Endothelial cell of umbilical vein (primary cell): ENCODE measurements around the gene ESPN. TPM values are rescaled to one million over a fixed set of nuclear protein-coding genes. Genes with fewer than 3 reads are reported as not detected.

Source experiments
- BruUV-seq: library from RNA; stranded (reverse); fragments of 400-500 nt; replicated peaks from 2 replicates; lab custom pipeline; 2021; lab: Mats Ljungman, UMichigan
- CTCF ChIA-PET: fragments of 300-600, 350-600 bp; sonication (Branson Sonifier 250); formaldehyde crosslinking; loops from one replicate; lab custom pipeline; 2021; ENCODE audit warnings: antibody characterized with exemption, inconsistent platforms; lab: Charles Lee
- POLR2A ChIA-PET: fragments of 300-600, 350-600 bp; sonication (Branson Sonifier 250); formaldehyde crosslinking; loops from one replicate; lab custom pipeline; 2021; ENCODE audit warnings: antibody characterized with exemption, inconsistent platforms; lab: Charles Lee
- DNase-seq: peaks from one replicate; pipeline ENCODE4 v3.0.0-alpha.2; 2011; ENCODE audit warnings: low read depth, low spot score
- FAIRE-seq: peaks from 2 replicates; lab custom pipeline; 2011; peaks lifted over from hg19 to GRCh38; lab: Jason Lieb, UNC
- H2AFZ ChIP-seq: 2 replicates; pipeline ENCODE4 v1.6.0; 2012; ENCODE audit warnings: low read depth, low read length, control low read depth, inconsistent platforms
- H3K27ac ChIP-seq: 2 replicates; pipeline ENCODE4 v1.5.1; 2011; ENCODE audit warnings: low read depth, mild to moderate bottlenecking, control low read depth, low read length, moderate library complexity; ENCODE audit not compliant: insufficient read depth
- H3K27me3 ChIP-seq, 2 experiments: 2 replicates each; pipeline versions ENCODE4 v1.6.0 to v1.6.1; 2011; ENCODE audit warnings: low read length in 2 of 2, mixed read lengths in 1 of 2; ENCODE audit not compliant: control insufficient read depth in 2 of 2, insufficient read depth in 2 of 2
- H3K36me3 ChIP-seq, 2 experiments: 2 replicates in 1 of 2; 3 replicates in 1 of 2; pipeline ENCODE4 v1.5.1; 2011; ENCODE audit warnings: low read length in 2 of 2, mild to moderate bottlenecking in 1 of 2, moderate library complexity in 1 of 2; ENCODE audit not compliant: control insufficient read depth in 2 of 2, insufficient read depth in 2 of 2; ENCODE audit errors: extremely low read depth in 1 of 2
- H3K4me1 ChIP-seq: 3 replicates; pipeline ENCODE4 v1.5.1; 2011; ENCODE audit warnings: mild to moderate bottlenecking, low read length; ENCODE audit not compliant: control insufficient read depth, insufficient read depth; ENCODE audit errors: extremely low read depth
- H3K4me2 ChIP-seq: 2 replicates; pipeline ENCODE4 v1.6.1; 2011; ENCODE audit warnings: low read length, control low read depth, mixed read lengths; ENCODE audit not compliant: insufficient read depth
- H3K4me3 ChIP-seq, 3 experiments: fragments of 200-600 bp in 1 of 3; sonication (generic), shearing (Covaris generic) in 1 of 3; replicated peaks in 1 of 3; 2 replicates each; pipeline ENCODE4 v1.5.1; 2011 to 2016; ENCODE audit warnings: control low read depth in 3 of 3, low read length in 3 of 3, mild to moderate bottlenecking in 2 of 3, inconsistent platforms in 1 of 3, low read depth in 1 of 3, moderate library complexity in 1 of 3; ENCODE audit not compliant: insufficient read depth in 1 of 3
- H3K79me2 ChIP-seq: 2 replicates; pipeline ENCODE4 v1.6.0; 2012; ENCODE audit warnings: low read length, inconsistent platforms; ENCODE audit not compliant: control insufficient read depth, insufficient read depth
- H3K9ac ChIP-seq: replicated peaks from 2 replicates; pipeline ENCODE3; 2011; ENCODE audit warnings: low read length, control low read depth; ENCODE audit not compliant: insufficient read depth; ENCODE audit errors: extremely low read depth
- H3K9me1 ChIP-seq: replicated peaks from 3 replicates; pipeline ENCODE4 v1.6.0; 2011; ENCODE audit warnings: mild to moderate bottlenecking, low read length; ENCODE audit not compliant: control insufficient read depth, insufficient read depth; ENCODE audit errors: extremely low read depth
- H3K9me3 ChIP-seq: replicated peaks from 2 replicates; pipeline ENCODE4 v1.5.1; 2012; ENCODE audit warnings: low read length, inconsistent platforms; ENCODE audit not compliant: control insufficient read depth, insufficient read depth
- H4K20me1 ChIP-seq: replicated peaks from 2 replicates; pipeline ENCODE3; 2011; ENCODE audit warnings: mild to moderate bottlenecking, low read length; ENCODE audit not compliant: control insufficient read depth, insufficient read depth; ENCODE audit errors: extremely low read depth
- CTCF ChIP-seq, 2 donors: IDR thresholded peaks; 1 replicate in 1 of 2; 2 replicates in 1 of 2; pipeline ENCODE4 v1.5.1; 2011; ENCODE audit warnings: low read length in 2 of 2, mild to moderate bottlenecking in 2 of 2, moderate library complexity in 2 of 2, control low read depth in 1 of 2, inconsistent platforms in 1 of 2, low read depth in 1 of 2; ENCODE audit not compliant: insufficient read depth in 1 of 2; ENCODE audit errors: extremely low read depth in 1 of 2
- FOS ChIP-seq: IDR thresholded peaks from 2 replicates; pipeline ENCODE4 v1.6.1; 2011; ENCODE audit warnings: mild to moderate bottlenecking, low read length, moderate library complexity, borderline replicate concordance; ENCODE audit not compliant: insufficient read depth
- GATA2 ChIP-seq: IDR thresholded peaks from 2 replicates; pipeline ENCODE4 v1.7.0; 2011; ENCODE audit warnings: low read depth, mild to moderate bottlenecking, moderate library complexity, mixed read lengths, low read length; ENCODE audit not compliant: insufficient read length, insufficient read depth
- JUN ChIP-seq: IDR thresholded peaks from 2 replicates; pipeline ENCODE4 v1.6.1; 2011; ENCODE audit warnings: borderline replicate concordance, low read depth; ENCODE audit not compliant: insufficient read length, insufficient read depth
- MAX ChIP-seq: IDR thresholded peaks from 2 replicates; pipeline ENCODE4 v1.6.1; 2011; ENCODE audit not compliant: insufficient read depth, insufficient read length
- MYC ChIP-seq: IDR thresholded peaks from one replicate; pipeline ENCODE4 v1.6.1; 2011; ENCODE audit warnings: mild to moderate bottlenecking, low read depth, low read length
- dilution Hi-C: fragments of 300-500 bp; cut with MboI; formaldehyde crosslinking; loops from one replicate; pipeline ENCODE4 v1.15.0; 2019; ENCODE audit warnings: low sequenced_read_pairs; ENCODE audit not compliant: extremely low pct_ligation_motif_present
- intact Hi-C: fragments of 100-400 bp; cut with micrococcal nuclease; formaldehyde crosslinking; loops from one replicate; pipeline ENCODE4 v1.10.0; 2022
- polyA plus RNA-seq, 4 experiments: library from polyadenylated mRNA; depleted of rRNA in 3 of 4; stranded (reverse) in 3 of 4; unstranded in 1 of 4; fragments of >200 nt; gene quantifications; 2 replicates each; pipeline versions ENCODE4 v1.2.1 to v1.2.3, GENCODE V29; 2011 to 2012; ENCODE audit warnings: missing spikeins in 1 of 4
- total RNA-seq: library from RNA; stranded (reverse); gene quantifications from 2 replicates; pipeline ENCODE4 v1.2.3, GENCODE V29; 2021

The ESPN gene
- total and polyA plus RNA-seq, 2 donors (not counting 3 experiments of a cell fraction or from before 2014, with no cell fraction given): 0.54 to 0.71 TPM

- no TSS peak for BruUV-seq
- POLR2A ChIA-PET: no interaction called here
- TF ChIP-seq GATA2 (no peak), MYC (no peak), FOS (no peak), JUN (no peak), CTCF (IDR thresholded peaks at IDR 0.05; ENCODE audit: extremely low read depth in 1 of 2, insufficient read depth in 1 of 2, low read depth in 1 of 2, low read length in 2 of 2) (no peak), MAX (no peak)
- Histone ChIP-seq H3K4me2 (no peak overlapping the region), H3K36me3 (no peaks in the 10 kb centered on the region), H3K79me2 (no peaks in the 10 kb centered on the region), H4K20me1 (no peaks in the 10 kb centered on the region), H3K9me1 (no peaks in the 10 kb centered on the region), H3K4me3 (no peak overlapping the region), H3K9ac (no peak overlapping the region), H3K27me3 (peaks cover 4 to 8% of the 10 kb centered on the region in 2 experiments), H3K27ac (no peak overlapping the region), H2AFZ (no peak overlapping the region), H3K9me3 (no peaks in the 10 kb centered on the region), H3K4me1 (peaks cover 26% of the 10 kb centered on the region)
- dilution Hi-C loops (no loop called here), intact Hi-C loops (no loop called here)
- FAIRE-seq: peak; percentile 21
- CTCF ChIA-PET: interaction anchor here (0.6 to 11.1 kb wide), 2 partner anchors 19 to 25 kb away, joined by 3 to 202 read pairs; no protein-coding TSS in a partner anchor
- no peak for DNase-seq
These were observed 6.5 kb upstream of the ESPN start for GRCh38 chr1:6417961-6418667.
